Measurements from ENCODE around the gene GNB4.

GRCh38 chr3:179432451-179432850 is 18.8 kb downstream of the GNB4 start:
- TF ChIP-seq CTCF (conservative IDR thresholded peaks at IDR 0.05; ENCODE audit: low read depth, low read length) (no peak), EZH2 (IDR thresholded peaks at IDR 0.05; ENCODE audit: borderline replicate concordance, low read depth, low read length, poor library complexity, severe bottlenecking) (no peak)
